T-helper 17 cell (primary cell): ENCODE results near the gene TSPAN14. TPM values are rescaled to one million over a fixed set of nuclear protein-coding genes. Genes with fewer than 3 reads are reported as not detected.

ENCODE experiments used
- ATAC-seq: fragments of 150-1000 bp; cut with Tn5 transposase; 2 replicates; pipeline ENCODE4 v1.10.0; 2021; ENCODE audit warnings: mild to moderate bottlenecking, moderate library complexity
- DNase-seq, 3 donors: peaks; one replicate each; pipeline versions ENCODE4 v3.0.0 to v3.0.0-alpha.2; 2020 to 2021
- H3K9me3 ChIP-seq: one replicate; pipeline ENCODE4 v1.7.0; 2013; ENCODE audit warnings: low read length, mild to moderate bottlenecking; ENCODE audit not compliant: control insufficient read depth, poor library complexity, severe bottlenecking
- H3K27ac Mint-ChIP-seq: one replicate; pipeline ENCODE4 v1.8.0; 2022; ENCODE audit warnings: mild to moderate bottlenecking, moderate library complexity, mixed read lengths
- H3K27me3 Mint-ChIP-seq: one replicate; pipeline ENCODE4 v1.8.0; 2022; ENCODE audit warnings: mixed read lengths
- H3K36me3 Mint-ChIP-seq: one replicate; pipeline ENCODE4 v1.8.0; 2022; ENCODE audit warnings: low read depth, mixed read lengths
- H3K4me1 Mint-ChIP-seq: one replicate; pipeline ENCODE4 v1.8.0; 2022; ENCODE audit warnings: mild to moderate bottlenecking, mixed read lengths
- H3K4me3 Mint-ChIP-seq: one replicate; pipeline ENCODE4 v1.8.0; 2022; ENCODE audit warnings: mild to moderate bottlenecking, moderate library complexity, mixed read lengths
- total RNA-seq, 4 donors: library from RNA in 2 of 4; stranded (reverse) in 2 of 4; gene quantifications; one replicate each; pipeline ENCODE4 v1.2.3 and lab custom pipeline; 2022 to 2026

Gene TSPAN14
- total RNA-seq (100 to 1,000 TPM; 118 to 139 TPM), total RNA-seq (lab: John Stamatoyannopoulos, UW) (162 to 230 reads per million in 2 donors)

- peaks cover 3% of the 10 kb centered on the region for H3K36me3 Mint-ChIP-seq
Measured at GRCh38 chr10:80453842-80454512, at the start of gene TSPAN14. Gene TSPAN14, plus strand, starts transcription at chr10:80454310. Its CDS starts 34,924 bp downstream, at chr10:80489234.

GRCh38 chr10:80405035-80405434 is 49.1 kb upstream of the TSPAN14 start:
- no peak for ATAC-seq
- Mint-ChIP-seq H3K27me3 (peaks cover 8% of the 10 kb centered on the region), H3K4me1 (peaks cover 6% of the 10 kb centered on the region), H3K27ac (no peak overlapping the region), H3K36me3 (no peaks in the 10 kb centered on the region), H3K4me3 (no peak overlapping the region)
- H3K9me3 ChIP-seq: no peaks in the 10 kb centered on the region
- DNase-seq: no peak

More at GRCh38 chr10:80453842-80454512, at the start of gene TSPAN14:
- H3K9me3 ChIP-seq: no peaks in the 10 kb centered on the region
- Mint-ChIP-seq H3K4me3 (peak within 1 kb of the TSS; percentile 97), H3K27me3 (no peaks in the 10 kb centered on the region), H3K4me1 (peaks cover 30% of the 10 kb centered on the region), H3K27ac (peak within 1 kb of the TSS; percentile 100)
- ATAC-seq (peak; percentile 76), DNase-seq (peak; percentile 53 to 80 (median 78))

GRCh38 chr10:80405626-80406025 is 48.5 kb upstream of the TSPAN14 start:
- Mint-ChIP-seq H3K27ac (no peak overlapping the region), H3K4me1 (peaks cover 7% of the 10 kb centered on the region), H3K4me3 (no peak overlapping the region), H3K36me3 (no peaks in the 10 kb centered on the region), H3K27me3 (peaks cover 8% of the 10 kb centered on the region)
- ATAC-seq: no peak
- DNase-seq: no peak
- no peaks in the 10 kb centered on the region for H3K9me3 ChIP-seq

- H3K27me3 Mint-ChIP-seq: peaks cover 8% of the 10 kb centered on the region
- no peak overlapping the region for H3K27ac Mint-ChIP-seq
- no peaks in the 10 kb centered on the region for H3K9me3 ChIP-seq
- ATAC-seq (no peak), DNase-seq (no peak)
- H3K4me3 Mint-ChIP-seq: no peak overlapping the region
- no peaks in the 10 kb centered on the region for H3K36me3 Mint-ChIP-seq
- peaks cover 11% of the 10 kb centered on the region for H3K4me1 Mint-ChIP-seq
Measured at GRCh38 chr10:80406204-80406603, 47.9 kb upstream of the TSPAN14 start.

- Mint-ChIP-seq H3K4me1 (peaks cover 16% of the 10 kb centered on the region), H3K36me3 (no peaks in the 10 kb centered on the region), H3K27me3 (peaks cover 8% of the 10 kb centered on the region), H3K4me3 (peak overlapping the region; percentile 95), H3K27ac (peak overlapping the region; percentile 86)
- DNase-seq (no peak), ATAC-seq (peak; percentile 23)
- no peaks in the 10 kb centered on the region for H3K9me3 ChIP-seq
Measured at GRCh38 chr10:80407812-80408241, 46.3 kb upstream of the TSPAN14 start.

GRCh38 chr10:80408242-80409101 is 45.6 kb upstream of the TSPAN14 start, which contains the start of gene PRXL2A:
Gene PRXL2A, plus strand, starts transcription at chr10:80408551. Its CDS starts 11,917 bp downstream, at chr10:80420468.
- H3K27me3 Mint-ChIP-seq: peaks cover 8% of the 10 kb centered on the region
- H3K27ac Mint-ChIP-seq: peak within 1 kb of the TSS; percentile 86
- H3K36me3 Mint-ChIP-seq: no peaks in the 10 kb centered on the region
- H3K4me3 Mint-ChIP-seq: peak within 1 kb of the TSS; percentile 95
- ATAC-seq (peak; percentile 98), DNase-seq (peak; percentile 65 to 68 (median 66))
- no peaks in the 10 kb centered on the region for H3K9me3 ChIP-seq
- peaks cover 18% of the 10 kb centered on the region for H3K4me1 Mint-ChIP-seq

GRCh38 chr10:80409121-80409520 is 45.0 kb upstream of the TSPAN14 start:
- no peak overlapping the region for H3K27ac Mint-ChIP-seq
- DNase-seq: no peak
- H3K9me3 ChIP-seq: no peaks in the 10 kb centered on the region
- H3K36me3 Mint-ChIP-seq: no peaks in the 10 kb centered on the region
- peaks cover 18% of the 10 kb centered on the region for H3K4me1 Mint-ChIP-seq
- peak overlapping the region; percentile 95 for H3K4me3 Mint-ChIP-seq
- peaks cover 8% of the 10 kb centered on the region for H3K27me3 Mint-ChIP-seq
- ATAC-seq: no peak

GRCh38 chr10:80410122-80410521 is 44.0 kb upstream of the TSPAN14 start:
- H3K4me3 Mint-ChIP-seq: peak overlapping the region; percentile 21
- no peak overlapping the region for H3K27ac Mint-ChIP-seq
- no peaks in the 10 kb centered on the region for H3K9me3 ChIP-seq
- H3K36me3 Mint-ChIP-seq: no peaks in the 10 kb centered on the region
- peaks cover 18% of the 10 kb centered on the region for H3K4me1 Mint-ChIP-seq
- no peak for ATAC-seq
- DNase-seq: no peak
- H3K27me3 Mint-ChIP-seq: peaks cover 8% of the 10 kb centered on the region

GRCh38 chr10:80410578-80411145 is 43.4 kb upstream of the TSPAN14 start:
- ATAC-seq: no peak
- Mint-ChIP-seq H3K36me3 (no peaks in the 10 kb centered on the region), H3K4me3 (peak overlapping the region; percentile 50), H3K27me3 (peaks cover 8% of the 10 kb centered on the region), H3K27ac (no peak overlapping the region), H3K4me1 (peaks cover 20% of the 10 kb centered on the region)
- no peaks in the 10 kb centered on the region for H3K9me3 ChIP-seq
- DNase-seq: no peak

- no peaks in the 10 kb centered on the region for H3K9me3 ChIP-seq
- Mint-ChIP-seq H3K4me1 (peaks cover 20% of the 10 kb centered on the region), H3K27ac (no peak overlapping the region), H3K36me3 (no peaks in the 10 kb centered on the region), H3K4me3 (no peak overlapping the region), H3K27me3 (peaks cover 8% of the 10 kb centered on the region)
- DNase-seq (no peak), ATAC-seq (no peak)
Measured at GRCh38 chr10:80411267-80411668, 42.8 kb upstream of the TSPAN14 start.

GRCh38 chr10:80411681-80412220 is 42.4 kb upstream of the TSPAN14 start:
- no peak for DNase-seq
- Mint-ChIP-seq H3K36me3 (no peaks in the 10 kb centered on the region), H3K4me3 (no peak overlapping the region), H3K4me1 (peaks cover 20% of the 10 kb centered on the region), H3K27me3 (peaks cover 8% of the 10 kb centered on the region), H3K27ac (no peak overlapping the region)
- no peaks in the 10 kb centered on the region for H3K9me3 ChIP-seq
- no peak for ATAC-seq

GRCh38 chr10:80412486-80412885 is 41.6 kb upstream of the TSPAN14 start:
- H3K4me1 Mint-ChIP-seq: peaks cover 20% of the 10 kb centered on the region
- DNase-seq (no peak), ATAC-seq (no peak)
- H3K27ac Mint-ChIP-seq: no peak overlapping the region
- H3K4me3 Mint-ChIP-seq: no peak overlapping the region
- H3K9me3 ChIP-seq: no peaks in the 10 kb centered on the region
- H3K27me3 Mint-ChIP-seq: peaks cover 5% of the 10 kb centered on the region
- H3K36me3 Mint-ChIP-seq: no peaks in the 10 kb centered on the region
